Neural cell (in vitro differentiated cells): ENCODE results near the gene APOBEC3G. TPM values are rescaled to one million over a fixed set of nuclear protein-coding genes. Genes with fewer than 3 reads are reported as not detected.

Source experiments
- H2AFZ ChIP-seq: fragments of 200-600, 300-800 bp; sonication (generic), shearing (Covaris generic); 2 replicates; pipeline ENCODE4 v1.6.0; 2014; ENCODE audit warnings: low read depth, mild to moderate bottlenecking, antibody characterized with exemption, low read length, moderate library complexity
- H3F3A ChIP-seq: fragments of 200-600 bp; shearing (Covaris generic); 2 replicates; pipeline ENCODE4 v1.6.1; 2016; ENCODE audit warnings: mild to moderate bottlenecking, moderate library complexity, mixed read lengths, antibody characterized with exemption, low read length; ENCODE audit not compliant: insufficient read depth, poor library complexity, severe bottlenecking
- H3K27ac ChIP-seq: fragments of 200-600, 300-800 bp; sonication (generic), shearing (Covaris generic); 2 replicates; pipeline ENCODE4 v1.5.1; 2014; ENCODE audit warnings: mild to moderate bottlenecking, low read length, moderate library complexity
- H3K27me3 ChIP-seq: fragments of 300-800, 200-600 bp; sonication (generic), shearing (Covaris generic); 2 replicates; pipeline ENCODE4 v1.6.0; 2014; ENCODE audit warnings: mild to moderate bottlenecking, low read depth, low read length, moderate library complexity; ENCODE audit not compliant: insufficient read depth
- H3K36me3 ChIP-seq: fragments of 300-800, 200-600 bp; sonication (generic), shearing (Covaris generic); 2 replicates; pipeline ENCODE4 v1.5.1; 2014; ENCODE audit warnings: mild to moderate bottlenecking, antibody characterized with exemption, low read length, moderate library complexity; ENCODE audit not compliant: insufficient read depth
- H3K4me2 ChIP-seq: fragments of 300-800, 200-600 bp; sonication (generic), shearing (Covaris generic); 2 replicates; pipeline ENCODE4 v1.6.0; 2014; ENCODE audit warnings: mild to moderate bottlenecking, low read length
- H3K4me3 ChIP-seq: fragments of 300-800, 200-600 bp; sonication (generic), shearing (Covaris generic); 2 replicates; pipeline ENCODE4 v1.5.1; 2014; ENCODE audit warnings: mild to moderate bottlenecking, low read length, moderate library complexity
- H3K79me2 ChIP-seq: fragments of 200-600 bp; shearing (Covaris generic); replicated peaks from 2 replicates; pipeline ENCODE4 v1.6.0; 2014; ENCODE audit warnings: mild to moderate bottlenecking, low read length, moderate library complexity; ENCODE audit not compliant: insufficient read depth
- H3K9ac ChIP-seq: fragments of 300-800, 200-600 bp; sonication (generic), shearing (Covaris generic); 2 replicates; pipeline ENCODE4 v1.6.1; 2016; ENCODE audit warnings: mild to moderate bottlenecking, low read length, mixed read lengths
- H3K9me2 ChIP-seq: fragments of 200-600 bp; shearing (Covaris generic); 2 replicates; pipeline ENCODE4 v1.6.1; 2016; ENCODE audit warnings: mild to moderate bottlenecking, low read length, mixed read lengths; ENCODE audit not compliant: insufficient read depth
- H3K9me3 ChIP-seq: fragments of 200-600, 300-800 bp; sonication (generic), shearing (Covaris generic); 2 replicates; pipeline ENCODE4 v1.6.1; 2016; ENCODE audit warnings: mild to moderate bottlenecking, mixed run types, low read length, moderate library complexity, mixed read lengths
- H4K20me1 ChIP-seq: fragments of 200-600 bp; shearing (Covaris generic); 2 replicates; pipeline ENCODE4 v1.6.1; 2016; ENCODE audit warnings: mild to moderate bottlenecking, mixed run types; ENCODE audit not compliant: insufficient read depth
- EP300 ChIP-seq: fragments of 450-650 bp; conservative IDR thresholded peaks from 2 replicates; pipeline ENCODE4 v1.6.1; 2014; ENCODE audit warnings: antibody characterized with exemption, mild to moderate bottlenecking, moderate library complexity; ENCODE audit not compliant: poor library complexity, severe bottlenecking
- EZH2 ChIP-seq: fragments of 200-600, 300-800 bp; shearing (Covaris generic), sonication (generic); IDR thresholded peaks from 2 replicates; pipeline ENCODE4 v1.6.1; 2014; ENCODE audit warnings: antibody characterized with exemption, low read length, borderline replicate concordance, mild to moderate bottlenecking; ENCODE audit not compliant: insufficient read depth, poor library complexity, severe bottlenecking
- MXI1 ChIP-seq: fragments of 450-650 bp; conservative IDR thresholded peaks from 2 replicates; pipeline ENCODE4 v1.6.1; 2014; ENCODE audit warnings: antibody characterized with exemption, mild to moderate bottlenecking; ENCODE audit not compliant: poor library complexity, severe bottlenecking
- POLR2AphosphoS5 ChIP-seq: IDR thresholded peaks from 2 replicates; pipeline ENCODE4 v1.6.1; 2012
- RAD21 ChIP-seq: fragments of 450-650 bp; conservative IDR thresholded peaks from 2 replicates; pipeline ENCODE4 v1.6.1; 2014; ENCODE audit warnings: antibody characterized with exemption, mild to moderate bottlenecking, moderate library complexity
- SMC3 ChIP-seq: fragments of 450-650 bp; conservative IDR thresholded peaks from 2 replicates; pipeline ENCODE4 v1.6.1; 2014; ENCODE audit warnings: antibody characterized with exemption, mild to moderate bottlenecking, moderate library complexity; ENCODE audit not compliant: poor library complexity
- TAF1 ChIP-seq: IDR thresholded peaks from 2 replicates; pipeline ENCODE4 v1.6.1; 2012; ENCODE audit warnings: low read depth
- polyA plus RNA-seq: library from polyadenylated mRNA; depleted of rRNA; stranded (reverse); fragments of >200 nt; gene quantifications from 2 replicates; pipeline ENCODE4 v1.2.3, GENCODE V29; 2014
- TF ChIP-seq, protein P1 (sequence below): IDR thresholded peaks from 2 replicates; pipeline ENCODE4 v1.6.1; 2012; ENCODE audit warnings: borderline replicate concordance
- TF ChIP-seq, protein P2 (sequence below): fragments of 450-650 bp; IDR thresholded peaks from 2 replicates; pipeline ENCODE4 v1.5.1; 2014; ENCODE audit warnings: antibody characterized with exemption, mild to moderate bottlenecking, moderate library complexity; ENCODE audit not compliant: poor library complexity, severe bottlenecking

Gene APOBEC3G
- polyA plus RNA-seq, 1 donor from 2014 or later, result not detected

DNA sequence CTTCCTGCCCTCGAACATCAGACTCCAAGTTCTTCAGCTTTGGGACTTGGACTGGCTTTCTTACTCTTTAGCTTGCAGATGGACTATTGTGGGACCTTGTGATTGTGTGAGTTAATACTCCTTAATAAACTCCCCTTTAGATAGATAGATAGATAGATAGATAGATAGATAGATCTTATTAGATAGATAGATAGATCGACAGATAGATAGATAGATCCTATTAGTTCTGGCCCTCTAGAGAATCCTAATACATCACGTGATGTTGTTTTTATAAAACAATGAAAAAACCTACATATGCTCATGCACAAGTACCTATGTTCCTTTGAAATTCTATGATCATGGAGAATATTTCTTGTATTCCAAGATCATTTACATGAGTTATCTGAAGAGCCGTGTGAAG lies 43.9 kb downstream of the APOBEC3G start:
- no peak overlapping the region for H3K4me2 ChIP-seq
- no peak overlapping the region for H3K9ac ChIP-seq
- no peaks in the 10 kb centered on the region for H3F3A ChIP-seq
- H3K4me3 ChIP-seq, result no peak overlapping the region
- no peak overlapping the region for H2AFZ ChIP-seq
- H3K9me3 ChIP-seq, result no peaks in the 10 kb centered on the region
- H4K20me1 ChIP-seq, result no peaks in the 10 kb centered on the region
- H3K27ac ChIP-seq, result no peak overlapping the region
- TF ChIP-seq TAF1 (no peak), SMC3 (no peak), RAD21 (no peak), EP300 (no peak), EZH2 (no peak), POLR2AphosphoS5 (no peak), MXI1 (no peak)
- TF ChIP-seq, protein P1, sequence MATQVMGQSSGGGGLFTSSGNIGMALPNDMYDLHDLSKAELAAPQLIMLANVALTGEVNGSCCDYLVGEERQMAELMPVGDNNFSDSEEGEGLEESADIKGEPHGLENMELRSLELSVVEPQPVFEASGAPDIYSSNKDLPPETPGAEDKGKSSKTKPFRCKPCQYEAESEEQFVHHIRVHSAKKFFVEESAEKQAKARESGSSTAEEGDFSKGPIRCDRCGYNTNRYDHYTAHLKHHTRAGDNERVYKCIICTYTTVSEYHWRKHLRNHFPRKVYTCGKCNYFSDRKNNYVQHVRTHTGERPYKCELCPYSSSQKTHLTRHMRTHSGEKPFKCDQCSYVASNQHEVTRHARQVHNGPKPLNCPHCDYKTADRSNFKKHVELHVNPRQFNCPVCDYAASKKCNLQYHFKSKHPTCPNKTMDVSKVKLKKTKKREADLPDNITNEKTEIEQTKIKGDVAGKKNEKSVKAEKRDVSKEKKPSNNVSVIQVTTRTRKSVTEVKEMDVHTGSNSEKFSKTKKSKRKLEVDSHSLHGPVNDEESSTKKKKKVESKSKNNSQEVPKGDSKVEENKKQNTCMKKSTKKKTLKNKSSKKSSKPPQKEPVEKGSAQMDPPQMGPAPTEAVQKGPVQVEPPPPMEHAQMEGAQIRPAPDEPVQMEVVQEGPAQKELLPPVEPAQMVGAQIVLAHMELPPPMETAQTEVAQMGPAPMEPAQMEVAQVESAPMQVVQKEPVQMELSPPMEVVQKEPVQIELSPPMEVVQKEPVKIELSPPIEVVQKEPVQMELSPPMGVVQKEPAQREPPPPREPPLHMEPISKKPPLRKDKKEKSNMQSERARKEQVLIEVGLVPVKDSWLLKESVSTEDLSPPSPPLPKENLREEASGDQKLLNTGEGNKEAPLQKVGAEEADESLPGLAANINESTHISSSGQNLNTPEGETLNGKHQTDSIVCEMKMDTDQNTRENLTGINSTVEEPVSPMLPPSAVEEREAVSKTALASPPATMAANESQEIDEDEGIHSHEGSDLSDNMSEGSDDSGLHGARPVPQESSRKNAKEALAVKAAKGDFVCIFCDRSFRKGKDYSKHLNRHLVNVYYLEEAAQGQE, result no peak
- TF ChIP-seq, protein P2, sequence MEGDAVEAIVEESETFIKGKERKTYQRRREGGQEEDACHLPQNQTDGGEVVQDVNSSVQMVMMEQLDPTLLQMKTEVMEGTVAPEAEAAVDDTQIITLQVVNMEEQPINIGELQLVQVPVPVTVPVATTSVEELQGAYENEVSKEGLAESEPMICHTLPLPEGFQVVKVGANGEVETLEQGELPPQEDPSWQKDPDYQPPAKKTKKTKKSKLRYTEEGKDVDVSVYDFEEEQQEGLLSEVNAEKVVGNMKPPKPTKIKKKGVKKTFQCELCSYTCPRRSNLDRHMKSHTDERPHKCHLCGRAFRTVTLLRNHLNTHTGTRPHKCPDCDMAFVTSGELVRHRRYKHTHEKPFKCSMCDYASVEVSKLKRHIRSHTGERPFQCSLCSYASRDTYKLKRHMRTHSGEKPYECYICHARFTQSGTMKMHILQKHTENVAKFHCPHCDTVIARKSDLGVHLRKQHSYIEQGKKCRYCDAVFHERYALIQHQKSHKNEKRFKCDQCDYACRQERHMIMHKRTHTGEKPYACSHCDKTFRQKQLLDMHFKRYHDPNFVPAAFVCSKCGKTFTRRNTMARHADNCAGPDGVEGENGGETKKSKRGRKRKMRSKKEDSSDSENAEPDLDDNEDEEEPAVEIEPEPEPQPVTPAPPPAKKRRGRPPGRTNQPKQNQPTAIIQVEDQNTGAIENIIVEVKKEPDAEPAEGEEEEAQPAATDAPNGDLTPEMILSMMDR, result no peak
- peaks cover under 1% of the 10 kb centered on the region for H3K27me3 ChIP-seq
- H3K36me3 ChIP-seq, result no peaks in the 10 kb centered on the region
- H3K79me2 ChIP-seq, result no peaks in the 10 kb centered on the region
- H3K9me2 ChIP-seq, result no peaks in the 10 kb centered on the region

DNA sequence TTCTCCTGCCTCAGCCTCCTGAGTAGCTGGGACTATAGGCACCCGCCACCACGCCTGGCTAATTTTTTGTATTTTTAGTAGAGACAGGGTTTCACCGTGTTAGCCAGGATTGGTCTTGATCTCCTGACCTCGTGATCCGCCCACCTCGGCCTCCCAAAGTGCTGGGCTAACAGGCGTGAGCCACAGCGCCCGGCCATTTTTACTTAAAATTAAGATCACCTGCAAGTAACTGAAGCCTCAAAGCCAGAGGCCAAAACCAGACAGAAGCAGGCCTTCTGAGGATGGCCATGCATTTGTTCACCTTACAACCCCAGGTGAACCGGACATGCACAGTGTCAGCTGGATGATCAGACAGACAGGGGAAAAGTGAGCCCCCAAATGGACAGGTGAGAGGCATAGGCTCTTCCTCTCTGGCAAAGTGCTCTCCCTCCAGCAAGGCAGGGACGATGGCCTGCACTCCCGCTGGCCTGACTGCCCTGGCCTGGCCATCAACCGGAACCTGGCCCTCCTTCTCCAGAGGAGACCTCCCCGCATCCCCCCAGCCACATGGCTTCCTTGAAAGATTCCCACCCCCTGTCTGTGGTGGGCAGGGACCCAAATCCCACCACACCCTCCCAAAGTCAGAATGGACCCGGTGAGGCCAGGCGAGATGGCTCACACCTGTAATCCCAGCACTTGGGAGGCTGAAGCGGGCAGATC lies 45.8 kb downstream of the APOBEC3G start:
- H3K9ac ChIP-seq, result no peak overlapping the region
- H2AFZ ChIP-seq, result no peak overlapping the region
- H4K20me1 ChIP-seq, result no peaks in the 10 kb centered on the region
- TF ChIP-seq SMC3, result no peak
- TF ChIP-seq, protein P1, result no peak
- no peak for TF ChIP-seq MXI1
- TF ChIP-seq EZH2, result no peak
- TF ChIP-seq POLR2AphosphoS5, result no peak
- no peak for TF ChIP-seq EP300
- no peak for TF ChIP-seq TAF1
- TF ChIP-seq RAD21, result no peak
- no peak overlapping the region for H3K27ac ChIP-seq
- H3K79me2 ChIP-seq, result no peaks in the 10 kb centered on the region
- no peak overlapping the region for H3K4me2 ChIP-seq
- H3F3A ChIP-seq, result no peaks in the 10 kb centered on the region
- H3K36me3 ChIP-seq, result no peaks in the 10 kb centered on the region
- no peak overlapping the region for H3K4me3 ChIP-seq
- no peaks in the 10 kb centered on the region for H3K9me2 ChIP-seq
- no peaks in the 10 kb centered on the region for H3K27me3 ChIP-seq
- H3K9me3 ChIP-seq, result no peaks in the 10 kb centered on the region
